OCI-LY7 (cell line): ENCODE results near the gene DLG5.

Source experiments
- EZH2phosphoT487 ChIP-seq: fragments of 200-600 bp; sonication (generic); IDR thresholded peaks from 2 replicates; pipeline ENCODE4 v1.6.1; 2018; ENCODE audit warnings: low read depth, borderline replicate concordance, mild to moderate bottlenecking, mixed run types, antibody characterized with exemption, low read length, moderate library complexity, mixed read lengths
- TF ChIP-seq, protein P1 (sequence below): fragments of 200-600 bp; sonication (generic); conservative IDR thresholded peaks from 2 replicates; pipeline ENCODE4 v1.5.1; 2014; ENCODE audit warnings: mild to moderate bottlenecking, antibody characterized with exemption, low read length, moderate library complexity, mixed read lengths

DNA sequence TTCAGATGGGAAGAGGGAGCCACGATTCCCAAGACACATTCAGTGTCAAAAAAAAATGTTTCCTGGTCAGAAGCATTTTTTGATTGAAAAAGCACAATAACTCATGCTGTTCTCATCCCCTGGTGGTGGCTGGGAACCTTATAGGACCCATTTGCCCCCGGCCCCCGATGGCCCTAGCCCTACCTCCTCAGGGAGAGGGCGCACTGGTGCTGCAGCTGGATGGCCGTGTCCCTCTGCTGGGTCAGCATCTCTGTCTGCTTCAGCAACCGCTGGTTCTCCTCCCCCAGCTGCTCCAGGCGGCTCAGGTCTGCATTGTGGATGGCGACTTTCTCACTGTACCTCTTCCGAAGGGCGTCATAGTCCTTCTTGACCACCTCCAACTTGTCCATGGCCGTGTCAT, 83.3 kb downstream of the DLG5 start:
- TF ChIP-seq, protein P1, sequence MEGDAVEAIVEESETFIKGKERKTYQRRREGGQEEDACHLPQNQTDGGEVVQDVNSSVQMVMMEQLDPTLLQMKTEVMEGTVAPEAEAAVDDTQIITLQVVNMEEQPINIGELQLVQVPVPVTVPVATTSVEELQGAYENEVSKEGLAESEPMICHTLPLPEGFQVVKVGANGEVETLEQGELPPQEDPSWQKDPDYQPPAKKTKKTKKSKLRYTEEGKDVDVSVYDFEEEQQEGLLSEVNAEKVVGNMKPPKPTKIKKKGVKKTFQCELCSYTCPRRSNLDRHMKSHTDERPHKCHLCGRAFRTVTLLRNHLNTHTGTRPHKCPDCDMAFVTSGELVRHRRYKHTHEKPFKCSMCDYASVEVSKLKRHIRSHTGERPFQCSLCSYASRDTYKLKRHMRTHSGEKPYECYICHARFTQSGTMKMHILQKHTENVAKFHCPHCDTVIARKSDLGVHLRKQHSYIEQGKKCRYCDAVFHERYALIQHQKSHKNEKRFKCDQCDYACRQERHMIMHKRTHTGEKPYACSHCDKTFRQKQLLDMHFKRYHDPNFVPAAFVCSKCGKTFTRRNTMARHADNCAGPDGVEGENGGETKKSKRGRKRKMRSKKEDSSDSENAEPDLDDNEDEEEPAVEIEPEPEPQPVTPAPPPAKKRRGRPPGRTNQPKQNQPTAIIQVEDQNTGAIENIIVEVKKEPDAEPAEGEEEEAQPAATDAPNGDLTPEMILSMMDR = no peak
- TF ChIP-seq EZH2phosphoT487 = no peak
